Measurements from ENCODE around the gene GRK3.

The GRK3 gene

DNA sequence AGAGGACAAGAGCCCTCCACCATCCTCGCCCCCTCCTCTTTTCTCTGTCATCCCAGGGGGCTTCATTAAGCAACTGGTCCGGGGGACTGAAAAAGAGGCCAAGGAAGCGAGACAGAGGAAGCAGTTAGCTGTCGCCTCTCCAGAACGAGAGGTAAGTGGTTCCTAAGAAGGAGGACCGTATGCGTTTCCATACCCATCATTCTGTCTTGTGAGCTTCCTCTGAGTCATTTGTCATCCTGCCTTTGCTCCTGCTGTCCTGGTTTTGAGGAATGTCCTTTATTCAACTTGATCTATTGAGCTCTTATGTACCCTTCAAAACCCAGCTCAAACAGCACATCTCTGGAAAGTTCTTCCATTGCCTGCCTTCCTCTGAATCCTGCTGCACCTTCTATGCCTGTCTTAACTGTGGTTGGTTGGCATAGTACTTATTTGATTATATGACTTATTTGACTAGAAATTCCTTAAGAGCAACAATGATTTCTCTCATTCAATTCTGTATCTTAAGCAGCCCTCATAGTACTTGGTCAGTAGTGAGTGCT is 198.8 kb downstream of the GRK3 start:
- DNase-seq = no peak

GRCh38 chr22:25764270-25765015 is 200.0 kb downstream of the GRK3 start:
- no peak for DNase-seq

- DNase-seq = no peak
Observed at GRCh38 chr22:25765016-25765367, 200.5 kb downstream of the GRK3 start.

GRCh38 chr22:25765801-25766200 is 201.3 kb downstream of the GRK3 start:
- DNase-seq = no peak

DNA sequence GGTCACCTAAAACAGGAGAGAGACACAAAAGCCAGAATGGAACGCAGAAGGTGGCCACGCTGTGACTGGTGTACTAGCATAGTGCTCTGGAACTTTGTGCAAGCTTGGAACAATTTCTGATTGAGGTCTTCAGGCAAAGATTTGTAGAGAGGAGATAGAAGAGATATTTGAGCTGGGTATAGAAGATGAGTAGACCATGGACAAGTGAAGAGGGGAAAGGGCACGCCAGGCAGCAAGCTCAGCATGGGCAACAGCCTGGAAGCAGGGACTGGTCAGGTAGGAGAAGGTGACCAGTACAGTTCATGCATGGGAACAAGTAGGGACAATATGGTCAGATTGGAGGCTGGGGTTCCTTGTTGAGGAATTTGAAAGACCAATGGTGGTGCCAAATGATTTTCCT is 201.9 kb downstream of the GRK3 start:
- no peak for DNase-seq

GRCh38 chr22:25770333-25770732 is 205.9 kb downstream of the GRK3 start:
- DNase-seq = no peak

DNA sequence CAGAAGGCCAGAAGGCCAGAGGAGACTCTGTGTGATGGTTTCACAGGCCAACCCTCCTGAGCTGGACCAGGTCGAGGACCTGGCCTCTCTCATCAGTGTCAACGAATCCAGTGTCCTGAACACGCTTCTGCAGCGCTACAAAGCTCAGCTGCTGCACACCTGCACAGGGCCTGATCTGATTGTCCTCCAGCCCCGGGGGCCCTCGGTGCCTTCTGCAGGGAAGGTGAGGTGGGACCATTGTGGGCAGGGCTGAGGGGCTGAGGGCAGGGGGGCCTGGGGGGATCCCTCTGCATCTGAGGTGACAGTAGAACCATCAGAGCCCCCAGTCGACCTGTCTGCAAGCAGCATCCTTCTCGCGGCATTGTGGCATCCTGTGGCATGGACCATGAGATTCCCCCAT is 207.8 kb downstream of the GRK3 start:
- no peak for DNase-seq

DNA sequence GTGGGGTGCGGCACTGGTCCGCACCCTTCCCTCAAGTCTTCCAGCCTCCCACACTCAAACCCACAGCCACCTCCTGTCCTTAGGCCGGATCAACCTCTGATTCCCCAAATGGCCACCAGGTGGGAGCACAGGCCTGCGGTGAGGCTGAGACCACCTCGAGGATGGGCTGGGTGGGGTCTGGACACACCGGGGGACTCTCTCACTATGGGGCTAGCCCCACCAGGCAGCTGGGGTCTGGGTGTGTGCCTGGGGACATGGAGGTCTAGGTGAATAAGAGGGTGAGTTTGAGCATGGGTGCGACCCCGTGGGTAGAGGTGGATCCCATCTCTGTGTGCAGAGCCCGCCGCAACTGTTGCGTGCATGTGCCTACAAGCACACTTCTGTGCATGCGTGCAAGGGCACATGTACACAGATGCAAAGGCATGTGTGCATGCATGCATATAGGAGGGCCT is 210.1 kb downstream of the GRK3 start:
- no peak for DNase-seq

- DNase-seq = no peak
Observed at GRCh38 chr22:25775531-25775930, 211.1 kb downstream of the GRK3 start.

DNA sequence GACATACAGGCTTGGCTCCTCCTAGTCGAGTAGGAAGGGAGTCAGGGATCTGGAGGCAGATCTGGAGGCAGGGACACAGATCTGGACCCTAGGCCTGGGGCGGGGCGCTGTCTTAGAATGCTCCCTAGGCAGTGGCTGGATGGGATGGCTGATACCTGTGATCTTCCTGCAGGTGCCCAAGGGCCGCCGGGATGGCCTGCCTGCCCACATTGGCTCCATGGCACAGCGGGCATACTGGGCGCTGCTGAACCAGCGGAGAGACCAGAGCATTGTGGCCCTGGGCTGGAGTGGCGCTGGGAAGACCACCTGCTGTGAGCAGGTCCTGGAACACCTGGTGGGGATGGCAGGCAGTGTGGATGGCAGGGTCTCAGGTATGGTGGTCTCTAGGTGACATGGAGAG is 212.9 kb downstream of the GRK3 start:
- no peak for DNase-seq

GRCh38 chr22:25777870-25778269 is 213.4 kb downstream of the GRK3 start:
- no peak for DNase-seq

Data from right forelimb (tissue), 1 donor.